B cell (primary cell): ENCODE results near the gene PIP4K2A.

ENCODE experiments used
- EZH2 ChIP-seq: IDR thresholded peaks from 2 replicates; pipeline ENCODE4 v1.6.1; 2012; ENCODE audit warnings: borderline replicate concordance, low read depth, mild to moderate bottlenecking, moderate library complexity, low read length; ENCODE audit not compliant: insufficient read depth, poor library complexity, severe bottlenecking
- TF ChIP-seq, protein P1 (sequence below): fragments of 200-600 bp; IDR thresholded peaks from one replicate; pipeline ENCODE4 v1.8.0; 2022; ENCODE audit warnings: antibody characterized with exemption, mild to moderate bottlenecking

DNA sequence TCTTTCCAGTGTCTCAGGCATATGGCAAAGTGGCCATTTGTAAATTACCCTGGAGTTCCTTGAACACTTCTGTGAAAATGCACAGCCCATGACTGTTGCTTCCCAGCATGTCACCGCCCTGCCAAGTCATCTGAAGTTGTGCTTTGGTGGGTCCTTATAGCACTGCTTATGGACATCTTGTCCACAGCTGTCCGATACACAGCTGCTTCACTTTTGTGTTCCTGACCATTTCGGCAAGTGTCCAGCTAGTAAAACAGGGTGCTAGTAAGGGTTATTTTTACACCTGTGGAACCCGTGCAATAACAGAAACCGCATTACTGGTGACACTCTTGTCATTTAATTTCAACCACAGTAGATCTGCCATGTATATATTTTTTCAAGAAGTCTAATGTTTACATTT is 29.7 kb downstream of the PIP4K2A start:
- TF ChIP-seq, protein P1, sequence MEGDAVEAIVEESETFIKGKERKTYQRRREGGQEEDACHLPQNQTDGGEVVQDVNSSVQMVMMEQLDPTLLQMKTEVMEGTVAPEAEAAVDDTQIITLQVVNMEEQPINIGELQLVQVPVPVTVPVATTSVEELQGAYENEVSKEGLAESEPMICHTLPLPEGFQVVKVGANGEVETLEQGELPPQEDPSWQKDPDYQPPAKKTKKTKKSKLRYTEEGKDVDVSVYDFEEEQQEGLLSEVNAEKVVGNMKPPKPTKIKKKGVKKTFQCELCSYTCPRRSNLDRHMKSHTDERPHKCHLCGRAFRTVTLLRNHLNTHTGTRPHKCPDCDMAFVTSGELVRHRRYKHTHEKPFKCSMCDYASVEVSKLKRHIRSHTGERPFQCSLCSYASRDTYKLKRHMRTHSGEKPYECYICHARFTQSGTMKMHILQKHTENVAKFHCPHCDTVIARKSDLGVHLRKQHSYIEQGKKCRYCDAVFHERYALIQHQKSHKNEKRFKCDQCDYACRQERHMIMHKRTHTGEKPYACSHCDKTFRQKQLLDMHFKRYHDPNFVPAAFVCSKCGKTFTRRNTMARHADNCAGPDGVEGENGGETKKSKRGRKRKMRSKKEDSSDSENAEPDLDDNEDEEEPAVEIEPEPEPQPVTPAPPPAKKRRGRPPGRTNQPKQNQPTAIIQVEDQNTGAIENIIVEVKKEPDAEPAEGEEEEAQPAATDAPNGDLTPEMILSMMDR: no peak
- no peak for TF ChIP-seq EZH2
